Fibroblast of lung (primary cell): ENCODE results near the gene BCAS3.

Experiments used
- CTCF ChIP-seq, 2 donors: IDR thresholded peaks in 1 of 2; conservative IDR thresholded peaks in 1 of 2; 1 replicate in 1 of 2; 2 replicates in 1 of 2; pipeline ENCODE4 v1.5.1; 2011 to 2012; ENCODE audit warnings: low read length in 2 of 2, control low read depth in 1 of 2, inconsistent platforms in 1 of 2, low read depth in 1 of 2, mild to moderate bottlenecking in 1 of 2
- EZH2 ChIP-seq: IDR thresholded peaks from 2 replicates; pipeline ENCODE4 v1.5.1; 2012; ENCODE audit warnings: low read length, control low read depth, mild to moderate bottlenecking; ENCODE audit errors: missing control alignments

- TF ChIP-seq CTCF (conservative IDR thresholded peaks at IDR 0.05 in 1 of 2, IDR thresholded peaks at IDR 0.05 in 1 of 2; ENCODE audit: low read depth in 1 of 2, low read length in 2 of 2) (no peak), EZH2 (no peak)
Measured at GRCh38 chr17:61352408-61352770, 674.7 kb downstream of the BCAS3 start.
